Ishikawa (cell line): Measurements from ENCODE around the gene RBBP9.

Experiments used
- EP300 ChIP-seq: IDR thresholded peaks from 2 replicates; pipeline ENCODE4 v1.6.1; 2012; ENCODE audit warnings: borderline replicate concordance
- RAD21 ChIP-seq: IDR thresholded peaks from 2 replicates; pipeline ENCODE4 v1.6.1; 2012; ENCODE audit warnings: low read depth
- TAF1 ChIP-seq: IDR thresholded peaks from 2 replicates; pipeline ENCODE4 v1.6.1; 2012; ENCODE audit warnings: low read depth, mild to moderate bottlenecking
- TCF12 ChIP-seq: IDR thresholded peaks from 2 replicates; pipeline ENCODE4 v1.6.1; 2012; ENCODE audit warnings: low read depth
- YY1 ChIP-seq: IDR thresholded peaks from 2 replicates; pipeline ENCODE4 v1.6.1; 2012; ENCODE audit warnings: low read depth
- TF ChIP-seq, protein P1 (sequence below): IDR thresholded peaks from 2 replicates; pipeline ENCODE4 v1.6.1; 2012

DNA sequence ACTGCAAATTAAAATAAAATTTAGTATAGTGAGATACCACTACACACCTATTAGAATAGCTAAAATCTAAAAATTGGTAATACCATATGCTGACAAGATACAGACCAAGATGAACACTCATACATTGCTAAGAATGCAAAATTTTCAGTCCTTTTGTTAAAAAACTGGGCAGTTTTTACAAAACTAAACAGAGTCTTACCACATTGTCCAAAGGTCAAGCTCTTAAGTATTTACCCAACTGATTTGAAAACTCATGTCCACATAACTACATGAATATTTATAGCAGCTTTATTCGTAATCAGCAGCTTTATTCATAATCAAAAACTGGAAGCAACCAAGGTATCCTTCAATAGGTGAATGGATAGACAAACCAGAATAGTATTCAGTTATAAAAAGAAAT lies 19.8 kb downstream of the RBBP9 start:
- TF ChIP-seq YY1 (no peak), RAD21 (no peak), TAF1 (no peak), EP300 (no peak), TCF12 (no peak)
- TF ChIP-seq, protein P1, sequence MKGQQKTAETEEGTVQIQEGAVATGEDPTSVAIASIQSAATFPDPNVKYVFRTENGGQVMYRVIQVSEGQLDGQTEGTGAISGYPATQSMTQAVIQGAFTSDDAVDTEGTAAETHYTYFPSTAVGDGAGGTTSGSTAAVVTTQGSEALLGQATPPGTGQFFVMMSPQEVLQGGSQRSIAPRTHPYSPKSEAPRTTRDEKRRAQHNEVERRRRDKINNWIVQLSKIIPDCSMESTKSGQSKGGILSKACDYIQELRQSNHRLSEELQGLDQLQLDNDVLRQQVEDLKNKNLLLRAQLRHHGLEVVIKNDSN = no peak
